Measurements from ENCODE around the gene STX1A.

The STX1A gene

GRCh38 chr7:73718905-73719805 is at the start of gene STX1A:
TSS of gene STX1A (minus strand) at chr7:73719669. CDS start at chr7:73719631, 38 bp downstream.
- DNase-seq: peak in 42 of 51 donors; percentile 7 to 80 (median 48)

GRCh38 chr7:73768641-73769480 is 49.4 kb upstream of the STX1A start:
- no peak for DNase-seq

DNA sequence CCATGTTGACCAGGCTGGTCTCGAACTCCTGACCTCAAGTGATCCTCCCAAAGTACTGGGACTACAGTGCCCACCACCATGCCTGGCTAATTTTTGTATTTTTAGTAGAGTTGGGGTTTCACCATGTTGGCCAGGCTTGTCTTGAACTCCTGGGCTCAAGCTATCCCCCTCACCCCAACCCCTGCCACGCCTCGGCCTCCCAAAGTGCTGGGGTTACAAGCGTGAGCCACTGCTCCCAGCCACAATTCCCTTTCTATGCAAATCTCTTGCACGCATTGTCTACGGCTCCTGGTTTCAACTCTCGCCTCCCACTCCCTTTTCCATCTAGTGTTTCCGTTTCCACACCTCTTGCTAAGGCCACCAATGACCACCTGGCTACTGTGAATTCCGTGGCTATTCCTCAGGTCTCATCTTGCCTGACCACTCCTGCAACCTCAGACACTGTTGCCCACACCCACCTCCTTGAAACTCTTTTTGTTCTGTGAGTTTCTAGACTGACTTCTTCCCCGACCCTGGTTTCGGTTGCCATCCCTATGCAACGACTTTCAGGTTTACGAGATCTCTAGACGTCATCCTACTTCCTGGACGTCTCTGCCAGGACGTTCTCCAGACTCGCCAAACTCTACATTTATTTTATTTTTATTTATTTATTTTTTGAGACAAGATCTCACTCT is 47.2 kb upstream of the STX1A start:
- DNase-seq: no peak

GRCh38 chr7:73762659-73762999 is 43.2 kb upstream of the STX1A start:
- no peak for DNase-seq

DNA sequence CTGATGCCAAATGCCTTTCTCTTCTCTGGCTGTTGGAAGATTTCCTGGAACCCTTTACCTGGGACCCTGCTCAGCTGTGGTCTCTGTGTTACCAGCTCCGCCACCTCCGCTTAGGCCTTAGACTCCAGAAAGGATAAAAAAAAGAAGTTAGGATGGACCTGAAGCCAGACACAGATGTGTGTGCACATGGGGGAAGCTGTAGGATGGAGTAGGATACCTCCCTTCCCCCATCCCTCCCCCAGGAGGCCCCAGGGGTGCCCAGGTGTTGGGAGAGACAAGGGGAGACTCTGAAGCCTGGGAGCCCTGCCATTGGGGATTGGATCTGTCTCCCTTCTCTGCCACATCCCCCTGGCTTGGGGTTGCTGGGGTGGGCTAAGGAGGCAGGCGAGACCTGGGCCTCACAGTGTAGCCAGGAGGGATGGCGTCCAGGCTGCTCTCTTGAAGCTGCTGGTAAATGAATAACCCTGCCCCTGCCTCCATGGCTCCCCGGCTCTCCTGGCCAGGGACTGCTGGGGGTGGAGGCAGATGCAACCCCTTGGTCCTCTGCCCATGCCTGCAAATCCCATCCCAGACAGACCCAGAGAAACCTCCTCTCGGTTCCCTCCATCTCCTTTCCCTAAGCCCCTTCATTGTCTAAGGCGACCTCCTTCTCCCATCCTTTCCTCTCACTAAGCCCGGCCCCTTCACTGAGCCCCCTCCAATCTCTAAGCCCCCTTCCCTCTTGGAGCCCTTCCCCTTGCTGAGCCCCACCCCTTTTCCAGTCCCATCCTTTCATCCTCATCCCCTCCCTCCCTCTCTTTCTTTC is 42.6 kb upstream of the STX1A start:
- no peak for DNase-seq

DNA sequence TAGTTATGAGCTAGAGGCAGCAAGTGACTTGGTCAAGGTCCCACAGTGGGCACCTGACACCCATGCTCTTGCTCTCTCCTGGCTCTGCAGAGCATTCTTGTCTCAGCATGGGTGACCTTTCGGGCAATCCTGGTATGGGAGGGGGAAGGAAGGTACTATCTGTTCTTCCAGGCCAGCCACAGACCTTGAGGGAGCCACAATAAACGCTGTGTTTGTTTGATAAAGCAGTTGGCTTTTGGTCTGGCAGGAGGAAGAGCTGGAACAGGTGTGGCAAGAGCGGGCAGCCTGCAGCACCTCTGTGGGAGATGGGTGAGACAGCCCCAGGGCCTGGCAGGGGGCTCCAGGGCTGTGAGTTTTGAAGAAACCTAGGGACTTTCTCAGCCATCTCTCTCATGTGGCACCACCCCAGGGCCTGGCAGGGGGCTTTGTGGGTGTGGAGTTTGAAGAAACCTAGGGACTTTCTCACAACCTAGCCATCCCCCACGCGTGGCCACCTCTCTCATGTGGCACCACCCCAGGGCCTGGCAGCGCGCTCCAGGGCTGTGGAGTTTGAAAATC is 39.2 kb upstream of the STX1A start:
- no peak for DNase-seq

DNA sequence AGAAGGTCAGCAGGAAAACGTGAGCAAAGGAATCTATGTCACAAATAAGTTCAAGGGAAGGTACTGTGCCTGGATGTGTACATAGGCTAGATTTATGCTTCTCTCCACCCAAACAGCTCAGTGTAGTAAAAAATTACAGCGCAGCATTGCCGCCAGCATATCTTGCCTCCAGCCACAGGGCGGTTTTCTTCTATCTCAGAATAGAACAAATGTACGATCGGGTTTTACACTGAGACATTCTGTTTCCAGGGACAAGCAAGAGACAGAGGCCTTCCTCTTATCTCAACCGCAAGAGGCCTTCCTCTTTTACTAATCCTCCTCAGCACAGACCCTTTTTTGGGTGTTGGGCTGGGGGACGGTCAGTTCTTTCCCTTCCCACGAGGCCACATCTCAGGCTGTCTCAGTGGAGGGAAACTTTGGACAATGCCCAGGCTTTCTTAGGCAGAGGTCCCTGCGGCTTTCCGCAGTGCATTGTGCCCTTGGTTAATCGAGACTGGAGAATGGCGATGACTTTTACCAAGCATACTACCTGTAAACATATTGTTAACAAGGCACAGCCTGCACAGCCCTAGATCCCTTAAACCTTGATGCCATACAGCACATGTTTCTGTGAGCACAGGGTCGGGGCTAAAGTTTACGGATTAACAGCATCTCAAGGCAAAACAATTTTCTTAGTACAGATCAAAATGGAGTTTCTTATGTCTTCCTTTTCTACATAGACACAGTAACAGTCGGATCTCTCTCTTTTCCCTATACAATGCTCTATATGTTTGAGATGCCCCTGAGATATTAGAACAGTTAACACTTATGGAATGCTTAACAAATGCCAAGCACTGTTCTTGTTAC is 30.7 kb upstream of the STX1A start:
- peak in 3 of 51 donors; percentile 13 to 28 (median 16) for DNase-seq

- DNase-seq: peak in 1 of 51 donors; percentile 12
Measured at GRCh38 chr7:73746378-73746777, 26.9 kb upstream of the STX1A start.

- peak in 30 of 51 donors; percentile 7 to 70 (median 28) for DNase-seq
Measured at GRCh38 chr7:73742753-73743641, 23.5 kb upstream of the STX1A start.

GRCh38 chr7:73742338-73742752 is 22.9 kb upstream of the STX1A start:
- DNase-seq: no peak

DNA sequence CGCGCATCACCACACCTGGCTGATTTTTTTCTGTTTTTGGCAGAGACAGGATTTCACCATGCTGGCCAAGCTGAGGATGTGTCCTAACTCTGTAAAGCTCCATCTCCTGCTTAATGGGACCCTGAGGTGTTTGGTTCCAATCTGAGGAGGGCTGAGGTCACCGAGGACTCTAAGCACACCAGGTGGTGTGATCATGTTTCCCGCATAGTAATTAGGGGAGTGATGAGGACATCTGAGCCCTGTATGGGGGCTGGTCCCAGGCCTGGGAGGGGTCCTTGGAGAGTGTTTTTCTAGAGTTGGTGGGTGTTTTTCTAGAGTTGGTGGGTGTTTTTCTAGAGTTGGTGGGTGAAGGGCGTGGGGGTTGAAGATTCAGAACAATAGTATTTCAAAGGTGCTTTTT is 22.1 kb upstream of the STX1A start:
- no peak for DNase-seq

DNA sequence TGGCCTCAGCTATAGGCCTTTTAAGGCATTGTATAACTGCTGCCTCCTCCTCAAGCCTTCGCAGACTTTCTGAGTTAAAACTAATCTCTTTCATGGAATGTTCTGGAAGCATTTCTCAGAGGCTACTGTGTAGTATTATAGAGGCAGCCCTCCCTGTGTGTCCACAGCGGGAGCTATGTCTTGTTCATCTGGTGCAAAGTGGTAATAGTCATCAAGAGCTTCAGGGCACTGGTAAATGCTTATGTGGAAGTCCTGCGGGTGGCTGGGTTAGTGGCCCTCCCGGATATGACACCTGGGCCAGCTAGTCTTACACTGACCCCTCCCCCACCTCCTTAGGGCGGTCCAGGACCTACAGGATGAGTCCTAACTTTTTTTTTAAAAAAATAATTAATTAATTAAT is 21.3 kb upstream of the STX1A start:
- no peak for DNase-seq

- DNase-seq: no peak
Measured at GRCh38 chr7:73740212-73740611, 20.7 kb upstream of the STX1A start.

DNA sequence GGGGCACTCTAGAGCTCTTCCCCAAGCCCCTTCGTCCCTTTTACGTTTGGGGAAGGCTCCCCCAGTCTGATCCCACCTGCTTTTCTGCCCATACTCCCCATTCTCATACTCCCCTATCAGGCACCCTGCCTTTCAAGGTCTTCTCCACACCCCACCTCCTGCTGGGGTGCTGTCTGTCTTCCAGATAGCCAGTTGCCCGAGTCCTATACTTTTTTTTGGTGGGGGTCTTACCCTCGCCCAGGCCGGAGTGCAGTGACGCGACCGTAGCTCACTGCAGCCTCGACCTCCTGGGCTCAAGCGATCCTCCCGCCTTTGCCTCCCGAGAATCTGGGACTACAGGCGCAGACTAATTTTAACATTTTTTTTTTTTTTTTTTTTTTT is 19.9 kb upstream of the STX1A start:
- peak in 2 of 51 donors; percentile 25 to 43 for DNase-seq

DNA sequence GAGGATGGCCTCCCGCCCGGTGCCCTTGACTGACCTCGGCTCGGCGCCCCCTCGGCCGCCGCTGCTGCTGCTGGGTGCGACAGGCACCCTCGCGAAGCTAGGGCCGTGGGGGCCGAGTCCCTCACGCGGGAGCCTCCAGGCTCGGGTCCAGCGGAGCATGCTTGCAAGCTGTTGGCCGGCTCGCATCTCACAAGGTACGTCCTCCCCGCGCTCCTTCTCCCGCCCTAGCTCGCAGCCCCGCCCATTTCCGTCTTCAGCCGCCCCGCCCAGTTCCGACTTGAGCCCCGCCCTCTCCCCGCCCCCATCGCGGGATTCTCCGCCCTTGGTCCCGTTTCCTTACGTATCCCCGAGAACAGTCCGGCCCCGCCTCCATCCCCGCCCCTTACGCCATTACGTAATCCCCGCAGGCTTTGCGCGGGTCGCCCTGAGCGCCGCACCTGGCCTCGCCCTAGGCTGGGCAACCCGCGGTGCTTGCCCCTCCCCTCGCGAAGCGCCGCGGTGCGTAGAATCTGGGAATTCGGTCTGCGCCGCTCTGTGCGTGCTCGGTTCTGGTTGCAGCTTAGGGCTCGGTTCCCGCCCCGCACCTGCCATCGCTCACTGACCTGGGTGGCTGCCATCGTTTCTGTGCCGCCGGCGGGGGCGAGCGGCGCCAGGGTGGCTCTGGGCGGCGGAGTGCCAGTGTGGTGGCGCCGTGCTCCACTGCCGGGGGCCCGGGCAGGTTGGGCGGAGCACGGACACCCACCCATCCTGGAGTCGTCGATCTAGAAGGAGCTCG is 19.3 kb upstream of the STX1A start, which contains the start of gene ABHD11:
Gene ABHD11, minus strand, starts transcription at position 191 of the 775 bp plus-strand sequence. Its CDS starts 32 bp downstream, at position 159.
- DNase-seq: peak; percentile 56 to 100 (median 96)

DNA sequence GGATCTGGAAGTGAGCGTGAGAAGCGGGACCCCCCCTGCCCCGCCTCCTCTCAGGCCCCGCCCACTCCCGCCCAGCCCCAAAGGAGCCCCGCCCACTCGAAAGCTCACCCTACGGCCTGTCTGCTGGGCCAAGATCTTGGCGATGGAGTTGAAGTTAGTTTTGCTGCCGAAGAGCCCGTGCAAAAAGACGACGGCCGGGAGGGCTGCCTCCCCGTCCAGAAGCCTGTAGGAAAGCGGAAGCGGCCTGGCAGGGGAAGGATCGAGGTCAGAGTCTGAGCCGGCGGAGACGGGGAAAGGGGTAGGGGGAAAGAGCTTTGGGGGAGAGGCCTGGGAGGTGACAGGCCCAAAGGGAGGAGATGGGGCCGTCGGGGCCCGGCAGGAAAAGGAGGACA is 18.7 kb upstream of the STX1A start:
- DNase-seq: peak in 33 of 51 donors; percentile 7 to 70 (median 42)

- DNase-seq: no peak
Measured at GRCh38 chr7:73737491-73738219, 18.2 kb upstream of the STX1A start.
